ENCODE results near the gene OR13D1.
"Not testable (repeated sequence)": the region's sequence is repeated elsewhere in the genome, so short reads cannot be mapped to it uniquely, and the experiment has no call there.

The OR13D1 gene, protein sequence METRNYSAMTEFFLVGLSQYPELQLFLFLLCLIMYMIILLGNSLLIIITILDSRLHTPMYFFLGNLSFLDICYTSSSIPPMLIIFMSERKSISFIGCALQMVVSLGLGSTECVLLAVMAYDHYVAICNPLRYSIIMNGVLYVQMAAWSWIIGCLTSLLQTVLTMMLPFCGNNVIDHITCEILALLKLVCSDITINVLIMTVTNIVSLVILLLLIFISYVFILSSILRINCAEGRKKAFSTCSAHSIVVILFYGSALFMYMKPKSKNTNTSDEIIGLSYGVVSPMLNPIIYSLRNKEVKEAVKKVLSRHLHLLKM

DNA sequence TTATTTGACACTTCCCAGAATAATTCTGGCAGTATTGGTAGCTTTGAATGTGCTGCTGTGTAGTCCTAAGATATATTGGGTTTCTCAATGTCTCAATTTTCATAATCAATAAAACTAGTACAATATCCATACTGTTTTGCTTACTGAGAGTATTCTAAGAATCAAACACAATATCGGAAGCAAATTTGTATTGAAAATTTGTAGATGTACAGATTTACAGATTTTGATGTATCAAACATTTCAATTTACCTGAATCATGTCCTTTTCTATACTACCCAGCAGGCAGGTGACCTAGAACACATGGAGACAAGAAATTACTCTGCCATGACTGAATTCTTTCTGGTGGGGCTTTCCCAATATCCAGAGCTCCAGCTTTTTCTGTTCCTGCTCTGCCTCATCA, at the start of gene OR13D1:
Gene OR13D1, plus strand, starts transcription at position 301 of the 400 bp plus-strand sequence. Its CDS starts 0 bp downstream, at position 301.
- no peak for DNase-seq (ENCODE audit: low spot score)

DNA sequence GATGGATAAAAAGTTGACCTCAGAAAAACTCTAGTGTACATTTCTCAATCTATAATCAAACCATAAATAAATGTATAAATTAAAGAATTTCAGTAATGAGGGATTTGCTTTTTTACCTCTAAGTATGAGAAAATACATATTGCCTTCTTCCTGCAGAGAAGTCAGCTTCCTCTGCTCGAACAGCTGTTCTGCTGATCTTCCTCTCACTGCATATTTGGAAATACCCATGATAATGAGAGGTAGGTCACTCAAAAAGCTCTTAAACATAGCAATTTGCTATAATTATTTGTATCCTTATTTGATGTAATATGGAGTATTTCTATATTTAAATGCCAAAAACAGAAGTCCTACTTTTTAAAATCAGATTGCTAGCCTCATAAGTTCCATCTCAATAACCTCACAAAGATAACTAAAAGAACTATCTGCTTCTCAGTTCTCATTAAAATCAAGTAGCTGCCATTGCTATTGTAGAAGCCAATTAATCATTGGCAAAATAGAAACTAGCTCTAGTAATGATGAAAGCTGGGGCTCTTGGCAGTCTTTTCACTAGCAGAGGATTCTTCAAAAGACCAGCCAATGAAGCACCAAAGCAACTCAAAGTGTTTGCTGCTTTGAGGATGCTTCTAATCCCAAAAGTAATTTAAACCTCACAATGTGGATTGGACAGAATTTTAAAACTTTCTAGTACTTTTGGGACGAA, 35.7 kb upstream of the OR13D1 start:
- no peak for DNase-seq (ENCODE audit: low spot score)

DNA sequence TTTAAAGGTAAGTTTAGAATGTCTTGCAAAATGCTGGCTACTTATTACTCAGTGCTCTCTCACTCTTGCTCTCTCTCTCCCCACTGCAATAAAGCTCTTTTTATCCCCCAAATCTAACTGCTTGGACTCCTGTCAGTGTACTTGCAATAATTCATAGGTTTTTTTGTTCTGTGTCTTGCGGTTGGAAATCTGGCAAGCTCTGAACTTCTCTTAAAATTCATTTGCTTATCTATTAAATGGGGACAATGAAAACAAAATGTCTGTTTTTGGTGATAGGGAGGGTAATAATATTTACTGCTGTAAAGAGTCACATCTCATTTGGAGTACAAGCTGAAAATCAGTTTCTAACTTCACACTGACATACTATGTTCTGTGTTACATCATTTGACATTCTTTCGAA, 18.7 kb upstream of the OR13D1 start:
- DNase-seq (ENCODE audit: low spot score), result no peak

DNA sequence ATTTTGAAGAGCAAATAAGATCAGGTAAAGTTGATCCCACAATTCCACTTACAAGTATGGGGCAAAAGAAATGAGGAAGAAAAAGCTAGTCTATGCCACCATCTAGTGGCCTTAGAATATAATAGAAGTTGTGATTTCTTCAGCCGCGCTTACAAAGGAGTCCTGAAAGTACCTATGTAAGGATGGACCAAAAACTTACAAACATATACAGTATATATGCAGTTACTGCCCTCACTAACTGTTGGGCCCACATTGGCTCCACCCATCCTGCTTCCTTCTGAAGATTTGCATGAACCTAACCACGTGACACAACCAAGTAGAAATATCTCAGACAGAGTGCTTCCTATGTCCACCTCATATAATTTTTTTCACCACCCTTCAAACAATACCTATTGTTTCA, 11.7 kb upstream of the OR13D1 start:
- DNase-seq (ENCODE audit: low spot score), result peak; percentile 76

DNA sequence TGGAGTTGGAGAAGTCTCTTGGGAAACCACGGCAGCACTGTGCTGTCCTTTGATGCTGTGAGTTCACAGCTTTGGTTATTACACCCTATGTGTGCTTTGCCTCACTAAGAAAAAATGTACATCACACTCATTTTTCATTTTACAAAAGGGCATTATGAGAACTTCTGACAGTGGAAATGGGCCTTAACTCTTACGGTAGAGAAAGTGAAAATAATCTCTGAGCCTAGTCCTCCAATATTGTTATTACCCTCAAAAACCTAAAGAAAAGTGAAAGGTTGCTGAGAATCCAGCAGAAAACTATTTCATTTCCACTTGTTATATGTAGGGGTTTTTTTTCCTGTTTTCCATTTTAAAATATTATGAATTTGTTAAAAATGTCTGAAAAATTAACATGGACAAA, 8.2 kb upstream of the OR13D1 start:
- no peak for DNase-seq (ENCODE audit: low spot score)

DNA sequence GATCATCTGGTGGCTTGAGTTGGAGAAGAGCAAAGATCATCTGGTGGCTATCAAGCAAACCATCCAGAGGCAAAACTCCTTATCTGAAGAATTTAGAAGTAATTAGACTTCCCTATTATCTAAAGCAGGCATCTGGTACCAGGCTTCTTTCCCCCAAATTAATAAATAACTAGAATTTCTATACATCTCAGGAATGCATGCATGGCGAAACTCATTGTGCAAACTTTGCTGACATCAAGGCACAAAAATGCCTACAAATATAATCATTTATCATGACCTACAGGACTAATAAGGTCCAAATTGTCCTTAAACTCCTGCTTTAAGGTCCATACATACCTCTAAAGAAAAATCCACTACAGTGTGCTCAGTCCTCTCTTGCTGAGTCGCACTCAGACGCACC, 6.0 kb downstream of the OR13D1 start:
- no peak for DNase-seq (ENCODE audit: low spot score)

DNA sequence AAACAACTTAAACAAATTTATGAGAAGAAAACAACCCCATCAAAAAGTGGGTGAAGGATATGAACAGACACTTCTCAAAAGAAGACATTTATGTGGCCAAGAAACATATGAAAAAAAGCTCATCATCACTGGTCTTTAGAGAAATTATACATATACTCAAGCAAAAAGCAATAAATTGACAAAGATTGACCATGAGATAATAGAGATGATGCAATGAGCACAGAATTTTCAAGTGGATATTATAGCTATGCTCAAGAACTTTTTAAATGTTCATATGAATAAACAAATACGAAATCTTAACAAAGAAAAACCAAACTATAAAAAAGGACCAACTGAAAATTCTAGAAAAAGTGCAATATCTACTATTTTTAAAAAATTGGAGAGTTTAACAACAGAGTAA, 14.4 kb downstream of the OR13D1 start:
- DNase-seq (ENCODE audit: low spot score), result not testable (repeated sequence)

DNA sequence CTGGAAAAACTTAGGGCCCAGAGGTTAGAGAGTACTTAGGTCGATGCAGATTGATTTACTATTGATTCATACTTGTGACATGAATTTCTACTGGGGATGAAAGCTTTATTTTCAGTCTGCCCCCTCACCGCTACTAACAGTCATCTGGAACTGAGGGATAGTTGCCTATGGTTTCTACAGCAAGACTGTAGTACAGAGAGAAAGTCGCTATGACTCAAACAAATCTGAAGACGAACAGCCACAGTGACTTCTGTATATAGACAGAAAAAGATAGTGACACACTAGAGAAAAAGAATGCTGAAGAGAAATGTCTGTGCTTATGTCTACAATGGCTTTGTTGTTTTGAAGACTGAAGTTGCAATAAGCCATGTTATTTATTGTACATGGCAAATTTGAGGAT, 17.3 kb downstream of the OR13D1 start:
- no peak for DNase-seq (ENCODE audit: low spot score)

DNA sequence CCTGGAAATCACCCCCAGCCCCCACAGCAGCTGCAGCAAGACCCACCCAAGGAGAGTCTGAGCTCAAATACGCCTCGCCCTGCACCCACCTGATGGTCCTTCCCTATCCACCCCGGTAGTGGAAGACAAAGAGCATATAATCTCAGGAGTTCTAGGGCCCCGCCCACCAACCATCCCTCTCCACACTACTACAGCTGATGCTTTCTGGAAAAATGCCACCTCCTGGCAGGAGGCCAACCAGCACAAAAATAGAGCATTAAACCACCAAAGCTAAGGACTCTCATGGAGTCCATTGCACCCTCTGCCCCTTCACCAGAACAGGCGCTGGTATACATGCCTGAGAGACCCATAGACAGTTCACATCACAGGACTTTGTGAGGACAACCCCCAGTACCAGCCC, 30.7 kb downstream of the OR13D1 start:
- no peak for DNase-seq (ENCODE audit: low spot score)

DNA sequence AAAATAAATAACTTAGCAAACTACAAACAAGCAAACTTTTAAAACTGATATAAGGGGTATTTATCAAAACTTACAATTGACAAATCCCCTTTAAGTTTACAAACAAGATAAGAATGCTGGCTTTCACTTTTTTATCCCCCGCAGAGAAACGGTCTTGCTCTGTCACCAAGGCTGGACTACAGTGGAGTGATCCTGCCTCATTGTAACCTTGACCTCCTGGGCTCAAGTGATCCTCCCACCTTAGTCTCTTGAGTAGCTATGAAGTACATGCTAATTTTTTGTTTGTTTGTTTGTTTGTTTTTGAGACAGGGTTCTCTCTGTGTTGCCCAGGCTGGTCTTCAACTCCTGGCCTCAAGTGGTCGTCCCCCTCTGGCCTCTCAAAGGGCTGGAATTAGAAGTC, 44.1 kb downstream of the OR13D1 start:
- no peak for DNase-seq (ENCODE audit: low spot score)

DNA sequence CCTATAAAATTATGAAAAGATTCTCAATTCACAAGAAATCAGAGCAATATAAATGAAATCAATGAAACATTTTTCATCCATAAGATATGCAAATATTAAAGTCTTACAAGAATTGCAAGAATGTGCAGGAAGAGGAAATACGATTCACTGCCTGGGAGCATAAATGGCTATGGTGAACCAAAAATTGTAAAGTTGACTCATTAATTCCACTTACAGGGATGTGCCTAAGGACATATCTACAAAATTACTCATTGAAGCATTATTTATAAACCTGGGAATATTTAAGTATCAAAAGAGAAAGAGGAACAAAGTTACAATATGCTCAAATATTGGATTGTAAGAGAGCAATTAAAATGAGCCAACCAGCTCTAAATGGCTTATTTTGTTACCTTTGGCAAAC, 46.3 kb downstream of the OR13D1 start:
- no peak for DNase-seq (ENCODE audit: low spot score)

DNA sequence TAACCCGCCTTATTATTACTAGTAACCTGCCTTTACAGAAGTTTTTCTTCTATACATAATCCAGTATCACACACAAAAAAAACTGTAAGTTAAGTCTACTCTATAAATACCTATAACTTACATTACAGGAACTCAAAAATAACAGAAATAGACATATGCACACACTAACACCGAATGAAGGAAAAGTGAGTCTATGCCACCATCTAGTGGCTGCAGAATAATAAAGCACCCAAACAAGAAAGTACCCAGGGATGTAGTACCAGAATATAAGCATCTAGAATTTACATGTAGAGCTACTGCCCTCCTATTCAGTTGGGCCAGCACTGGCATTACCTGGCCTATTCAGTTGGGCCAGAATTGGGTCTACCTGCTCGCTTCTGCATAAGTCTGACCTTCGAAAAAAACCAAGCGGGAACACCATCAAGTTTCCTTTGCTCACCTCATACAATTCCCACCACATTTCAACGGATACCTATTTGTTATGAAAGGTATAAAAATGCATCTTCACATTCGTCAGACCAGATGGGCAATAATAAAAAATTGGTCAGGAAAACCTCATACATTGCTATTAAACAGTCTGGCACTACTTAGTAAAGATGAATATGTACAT, 49.2 kb downstream of the OR13D1 start:
- DNase-seq (ENCODE audit: low spot score), result peak; percentile 91
